NB4 (cell line): ENCODE data around the gene ZNF75A.

Experiments used
- MYC ChIP-seq: IDR thresholded peaks from 2 replicates; pipeline ENCODE4 v1.6.1; 2011; ENCODE audit warnings: low read depth, low read length
- POLR2A ChIP-seq: IDR thresholded peaks from 2 replicates; pipeline ENCODE4 v1.6.1; 2011; ENCODE audit warnings: mild to moderate bottlenecking; ENCODE audit not compliant: insufficient read length; ENCODE audit errors: extremely low read depth
- TF ChIP-seq, protein P1 (sequence below): IDR thresholded peaks from one replicate; pipeline ENCODE4 v1.5.1; 2012; ENCODE audit warnings: low read depth, low read length
- TF ChIP-seq, protein P2 (sequence below): IDR thresholded peaks from 2 replicates; pipeline ENCODE4 v1.6.1; 2011; ENCODE audit warnings: low read depth, low read length

- TF ChIP-seq, protein P1, sequence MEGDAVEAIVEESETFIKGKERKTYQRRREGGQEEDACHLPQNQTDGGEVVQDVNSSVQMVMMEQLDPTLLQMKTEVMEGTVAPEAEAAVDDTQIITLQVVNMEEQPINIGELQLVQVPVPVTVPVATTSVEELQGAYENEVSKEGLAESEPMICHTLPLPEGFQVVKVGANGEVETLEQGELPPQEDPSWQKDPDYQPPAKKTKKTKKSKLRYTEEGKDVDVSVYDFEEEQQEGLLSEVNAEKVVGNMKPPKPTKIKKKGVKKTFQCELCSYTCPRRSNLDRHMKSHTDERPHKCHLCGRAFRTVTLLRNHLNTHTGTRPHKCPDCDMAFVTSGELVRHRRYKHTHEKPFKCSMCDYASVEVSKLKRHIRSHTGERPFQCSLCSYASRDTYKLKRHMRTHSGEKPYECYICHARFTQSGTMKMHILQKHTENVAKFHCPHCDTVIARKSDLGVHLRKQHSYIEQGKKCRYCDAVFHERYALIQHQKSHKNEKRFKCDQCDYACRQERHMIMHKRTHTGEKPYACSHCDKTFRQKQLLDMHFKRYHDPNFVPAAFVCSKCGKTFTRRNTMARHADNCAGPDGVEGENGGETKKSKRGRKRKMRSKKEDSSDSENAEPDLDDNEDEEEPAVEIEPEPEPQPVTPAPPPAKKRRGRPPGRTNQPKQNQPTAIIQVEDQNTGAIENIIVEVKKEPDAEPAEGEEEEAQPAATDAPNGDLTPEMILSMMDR: no peak
- TF ChIP-seq, protein P2, sequence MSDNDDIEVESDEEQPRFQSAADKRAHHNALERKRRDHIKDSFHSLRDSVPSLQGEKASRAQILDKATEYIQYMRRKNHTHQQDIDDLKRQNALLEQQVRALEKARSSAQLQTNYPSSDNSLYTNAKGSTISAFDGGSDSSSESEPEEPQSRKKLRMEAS: peak; percentile 69
- peak; percentile 73 for TF ChIP-seq POLR2A
- TF ChIP-seq MYC: peak; percentile 72
Observed at GRCh38 chr16:3305109-3306068, at the start of gene ZNF75A, which contains the start of gene TIGD7.
